Neural progenitor cell (in vitro differentiated cells): Measurements from ENCODE around the gene RARA.

Source experiments
- CTCF ChIP-seq: fragments of 200-600 bp; sonication (generic); IDR thresholded peaks from 2 replicates; pipeline ENCODE4 v1.5.1; 2017; ENCODE audit warnings: antibody characterized with exemption, mild to moderate bottlenecking
- EZH2phosphoT487 ChIP-seq: fragments of 200-600 bp; sonication (generic); IDR thresholded peaks from 2 replicates; pipeline ENCODE4 v1.6.1; 2017; ENCODE audit warnings: antibody characterized with exemption

GRCh38 chr17:40361925-40362695, 53.1 kb downstream of the RARA start:
- TF ChIP-seq CTCF (no peak), EZH2phosphoT487 (no peak)
